Endothelial cell of umbilical vein (primary cell): ENCODE measurements around the gene CELF2. TPM values are rescaled to one million over a fixed set of nuclear protein-coding genes. Genes with fewer than 3 reads are reported as not detected.
A peak's percentile ranks its signal among the peaks of the same experiment; 100 is the strongest.

ENCODE experiments used
- BruUV-seq: library from RNA; stranded (reverse); fragments of 400-500 nt; replicated peaks from 2 replicates; lab custom pipeline; 2021; lab: Mats Ljungman, UMichigan
- CTCF ChIA-PET: fragments of 300-600, 350-600 bp; sonication (Branson Sonifier 250); formaldehyde crosslinking; loops from one replicate; lab custom pipeline; 2021; ENCODE audit warnings: antibody characterized with exemption, inconsistent platforms; lab: Charles Lee
- POLR2A ChIA-PET: fragments of 300-600, 350-600 bp; sonication (Branson Sonifier 250); formaldehyde crosslinking; loops from one replicate; lab custom pipeline; 2021; ENCODE audit warnings: antibody characterized with exemption, inconsistent platforms; lab: Charles Lee
- DNase-seq: peaks from one replicate; pipeline ENCODE4 v3.0.0-alpha.2; 2011; ENCODE audit warnings: low read depth, low spot score
- FAIRE-seq: peaks from 2 replicates; lab custom pipeline; 2011; peaks lifted over from hg19 to GRCh38; lab: Jason Lieb, UNC
- H2AFZ ChIP-seq: 2 replicates; pipeline ENCODE4 v1.6.0; 2012; ENCODE audit warnings: low read depth, low read length, control low read depth, inconsistent platforms
- H3K27ac ChIP-seq: 2 replicates; pipeline ENCODE4 v1.5.1; 2011; ENCODE audit warnings: low read depth, mild to moderate bottlenecking, control low read depth, low read length, moderate library complexity; ENCODE audit not compliant: insufficient read depth
- H3K27me3 ChIP-seq, 2 experiments: 2 replicates each; pipeline versions ENCODE4 v1.6.0 to v1.6.1; 2011; ENCODE audit warnings: low read length in 2 of 2, mixed read lengths in 1 of 2; ENCODE audit not compliant: control insufficient read depth in 2 of 2, insufficient read depth in 2 of 2
- H3K36me3 ChIP-seq, 2 experiments: 2 replicates in 1 of 2; 3 replicates in 1 of 2; pipeline ENCODE4 v1.5.1; 2011; ENCODE audit warnings: low read length in 2 of 2, mild to moderate bottlenecking in 1 of 2, moderate library complexity in 1 of 2; ENCODE audit not compliant: control insufficient read depth in 2 of 2, insufficient read depth in 2 of 2; ENCODE audit errors: extremely low read depth in 1 of 2
- H3K4me1 ChIP-seq: 3 replicates; pipeline ENCODE4 v1.5.1; 2011; ENCODE audit warnings: mild to moderate bottlenecking, low read length; ENCODE audit not compliant: control insufficient read depth, insufficient read depth; ENCODE audit errors: extremely low read depth
- H3K4me2 ChIP-seq: 2 replicates; pipeline ENCODE4 v1.6.1; 2011; ENCODE audit warnings: low read length, control low read depth, mixed read lengths; ENCODE audit not compliant: insufficient read depth
- H3K4me3 ChIP-seq, 3 experiments: fragments of 200-600 bp in 1 of 3; sonication (generic), shearing (Covaris generic) in 1 of 3; replicated peaks in 1 of 3; 2 replicates each; pipeline ENCODE4 v1.5.1; 2011 to 2016; ENCODE audit warnings: control low read depth in 3 of 3, low read length in 3 of 3, mild to moderate bottlenecking in 2 of 3, inconsistent platforms in 1 of 3, low read depth in 1 of 3, moderate library complexity in 1 of 3; ENCODE audit not compliant: insufficient read depth in 1 of 3
- H3K79me2 ChIP-seq: 2 replicates; pipeline ENCODE4 v1.6.0; 2012; ENCODE audit warnings: low read length, inconsistent platforms; ENCODE audit not compliant: control insufficient read depth, insufficient read depth
- H3K9ac ChIP-seq: replicated peaks from 2 replicates; pipeline ENCODE3; 2011; ENCODE audit warnings: low read length, control low read depth; ENCODE audit not compliant: insufficient read depth; ENCODE audit errors: extremely low read depth
- H3K9me1 ChIP-seq: replicated peaks from 3 replicates; pipeline ENCODE4 v1.6.0; 2011; ENCODE audit warnings: mild to moderate bottlenecking, low read length; ENCODE audit not compliant: control insufficient read depth, insufficient read depth; ENCODE audit errors: extremely low read depth
- H3K9me3 ChIP-seq: replicated peaks from 2 replicates; pipeline ENCODE4 v1.5.1; 2012; ENCODE audit warnings: low read length, inconsistent platforms; ENCODE audit not compliant: control insufficient read depth, insufficient read depth
- H4K20me1 ChIP-seq: replicated peaks from 2 replicates; pipeline ENCODE3; 2011; ENCODE audit warnings: mild to moderate bottlenecking, low read length; ENCODE audit not compliant: control insufficient read depth, insufficient read depth; ENCODE audit errors: extremely low read depth
- EZH2 ChIP-seq: IDR thresholded peaks from 2 replicates; pipeline ENCODE4 v1.6.1; 2012; ENCODE audit warnings: borderline replicate concordance, low read depth, mild to moderate bottlenecking, moderate library complexity, low read length, inconsistent platforms; ENCODE audit not compliant: severe bottlenecking
- FOS ChIP-seq: IDR thresholded peaks from 2 replicates; pipeline ENCODE4 v1.6.1; 2011; ENCODE audit warnings: mild to moderate bottlenecking, low read length, moderate library complexity, borderline replicate concordance; ENCODE audit not compliant: insufficient read depth
- GATA2 ChIP-seq: IDR thresholded peaks from 2 replicates; pipeline ENCODE4 v1.7.0; 2011; ENCODE audit warnings: low read depth, mild to moderate bottlenecking, moderate library complexity, mixed read lengths, low read length; ENCODE audit not compliant: insufficient read length, insufficient read depth
- JUN ChIP-seq: IDR thresholded peaks from 2 replicates; pipeline ENCODE4 v1.6.1; 2011; ENCODE audit warnings: borderline replicate concordance, low read depth; ENCODE audit not compliant: insufficient read length, insufficient read depth
- MYC ChIP-seq: IDR thresholded peaks from one replicate; pipeline ENCODE4 v1.6.1; 2011; ENCODE audit warnings: mild to moderate bottlenecking, low read depth, low read length
- POLR2A ChIP-seq: IDR thresholded peaks from 2 replicates; pipeline ENCODE4 v1.6.1; 2012; ENCODE audit warnings: low read depth, mild to moderate bottlenecking, control low read depth, low read length
- POLR2AphosphoS5 ChIP-seq: IDR thresholded peaks from 2 replicates; pipeline ENCODE4 v1.6.1; 2012; ENCODE audit warnings: low read depth, mild to moderate bottlenecking, control low read depth, low read length, moderate library complexity; ENCODE audit not compliant: insufficient read depth
- dilution Hi-C: fragments of 300-500 bp; cut with MboI; formaldehyde crosslinking; loops from one replicate; pipeline ENCODE4 v1.15.0; 2019; ENCODE audit warnings: low sequenced_read_pairs; ENCODE audit not compliant: extremely low pct_ligation_motif_present
- intact Hi-C: fragments of 100-400 bp; cut with micrococcal nuclease; formaldehyde crosslinking; loops from one replicate; pipeline ENCODE4 v1.10.0; 2022
- polyA plus RNA-seq, 4 experiments: library from polyadenylated mRNA; depleted of rRNA in 3 of 4; stranded (reverse) in 3 of 4; unstranded in 1 of 4; fragments of >200 nt; gene quantifications; 2 replicates each; pipeline versions ENCODE4 v1.2.1 to v1.2.3, GENCODE V29; 2011 to 2012; ENCODE audit warnings: missing spikeins in 1 of 4
- total RNA-seq: library from RNA; stranded (reverse); gene quantifications from 2 replicates; pipeline ENCODE4 v1.2.3, GENCODE V29; 2021
- TF ChIP-seq, protein P1 (sequence below): IDR thresholded peaks from 2 replicates; pipeline ENCODE4 v1.6.1; 2011; ENCODE audit not compliant: insufficient read depth, insufficient read length

Gene CELF2
- total and polyA plus RNA-seq, 2 donors (not counting 3 experiments of a cell fraction or from before 2014, with no cell fraction given) = 21.6 to 42.6 TPM

DNA sequence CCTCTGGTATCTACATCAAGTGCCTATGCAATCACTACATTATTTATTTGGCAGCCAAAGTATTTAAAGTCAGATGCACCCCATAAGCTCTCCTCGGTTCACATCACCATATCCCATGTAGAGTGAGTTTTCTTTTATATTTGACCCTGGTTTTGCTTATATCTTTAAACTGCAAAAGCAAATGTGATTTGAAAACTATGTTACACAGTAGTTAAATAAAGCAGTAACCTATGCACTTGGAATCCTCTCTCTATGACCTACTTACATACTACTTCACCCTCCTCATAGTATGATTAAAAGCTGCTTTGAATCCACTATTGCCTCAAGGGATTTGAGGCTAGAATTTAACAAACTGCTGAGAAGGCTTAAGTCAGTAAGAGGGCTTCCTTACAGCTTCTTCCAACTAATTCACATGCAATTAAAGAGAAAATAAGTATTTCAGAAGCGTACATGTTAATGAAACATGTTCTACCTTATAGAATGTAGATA lies 2.2 kb upstream of the CELF2 start:
- no peaks in the 10 kb centered on the region for H3K9me1 ChIP-seq
- FAIRE-seq = no peak

GRCh38 chr10:11017000-11017569 lies 587 bp upstream of the CELF2 start:
- ChIA-PET POLR2A (interaction anchor here (1.9 kb wide), 1 partner anchor 145 kb away, joined by 5 read pairs; no protein-coding TSS in a partner anchor), CTCF (interaction anchor here (2.8 to 4.3 kb wide), 3 partner anchors 19 to 253 kb away, joined by 8 to 36 read pairs (median 20); no protein-coding TSS in a partner anchor)
- Histone ChIP-seq H3K27me3 (no peaks in the 10 kb centered on the region), H3K36me3 (no peaks in the 10 kb centered on the region), H3K4me1 (peaks cover 9% of the 10 kb centered on the region), H3K9me1 (no peaks in the 10 kb centered on the region), H3K79me2 (peaks cover 2% of the 10 kb centered on the region), H4K20me1 (no peaks in the 10 kb centered on the region), H3K27ac (peak overlapping the region; percentile 59), H3K4me3 (peak overlapping the region in 2 of 3 experiments; percentile 58 to 88), H3K9me3 (no peaks in the 10 kb centered on the region), H3K4me2 (peak overlapping the region; percentile 89), H2AFZ (peak overlapping the region; percentile 79), H3K9ac (peak overlapping the region; percentile 89)
- FAIRE-seq = no peak
- intact Hi-C loops (loop anchor here (1.0 to 5.0 kb wide), 4 partner anchors 145 to 405 kb away; no protein-coding TSS in a partner anchor), dilution Hi-C loops (no loop called here)
- TF ChIP-seq, protein P1, sequence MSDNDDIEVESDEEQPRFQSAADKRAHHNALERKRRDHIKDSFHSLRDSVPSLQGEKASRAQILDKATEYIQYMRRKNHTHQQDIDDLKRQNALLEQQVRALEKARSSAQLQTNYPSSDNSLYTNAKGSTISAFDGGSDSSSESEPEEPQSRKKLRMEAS = no peak
- TSS peak; percentile 86 for BruUV-seq
- no peak for DNase-seq

More for the DNA sequence above, 2.2 kb upstream of the CELF2 start:
- no peak for DNase-seq
- Histone ChIP-seq H3K27me3 (no peaks in the 10 kb centered on the region), H2AFZ (no peak overlapping the region), H3K9me3 (no peaks in the 10 kb centered on the region), H3K4me1 (peaks cover 9% of the 10 kb centered on the region), H4K20me1 (no peaks in the 10 kb centered on the region), H3K4me2 (no peak overlapping the region), H3K27ac (no peak overlapping the region), H3K9ac (no peak overlapping the region), H3K79me2 (no peaks in the 10 kb centered on the region), H3K36me3 (no peaks in the 10 kb centered on the region), H3K4me3 (no peak overlapping the region)
- intact Hi-C loops = loop anchor here (5.0 kb wide), 2 partner anchors 223 to 403 kb away; no protein-coding TSS in a partner anchor
- POLR2A ChIA-PET = no interaction called here
- no TSS peak for BruUV-seq
- TF ChIP-seq POLR2A (no peak), POLR2AphosphoS5 (no peak), EZH2 (no peak), FOS (no peak), GATA2 (no peak), JUN (no peak), MYC (no peak)
- TF ChIP-seq, protein P1 = no peak
- CTCF ChIA-PET = interaction anchor here (1.2 to 4.3 kb wide), 5 partner anchors 11 to 255 kb away, joined by 3 to 20 read pairs (median 4); no protein-coding TSS in a partner anchor
- dilution Hi-C loops = no loop called here
